Measurements from ENCODE around the gene IGSF9B. TPM values are rescaled to one million over a fixed set of nuclear protein-coding genes. Genes with fewer than 3 reads are reported as not detected.

Gene IGSF9B
- total RNA-seq, 2 experiments from 2014 or later, result 24.3 to 27.4 TPM

- peaks cover 21% of the 10 kb centered on the region for H3K4me1 Mint-ChIP-seq (ENCODE audit: low read depth)
- ATAC-seq (ENCODE audit: poor library complexity) (no peak), DNase-seq (no peak)
- H3K27ac Mint-ChIP-seq, result no peak overlapping the region
- intact Hi-C loops (cut with DNase I, micrococcal nuclease), result no loop called here
- H3K36me3 Mint-ChIP-seq (ENCODE audit: low read depth), result peaks cover 60% of the 10 kb centered on the region
- H3K27ac ChIP-seq (ENCODE audit: low read depth in 1 of 2, low read length in 2 of 2), result no peak overlapping the region
- H3K27me3 Mint-ChIP-seq, result no peaks in the 10 kb centered on the region
- no peak overlapping the region for H3K4me3 Mint-ChIP-seq
- peaks cover 17% of the 10 kb centered on the region for H3K4me1 ChIP-seq (ENCODE audit: insufficient read depth, low read length)
- POLR2A ChIA-PET, result no interaction called here
- CTCF ChIA-PET, result interaction anchor here (1.0 to 2.0 kb wide), 2 partner anchors 11 to 336 kb away, joined by 3 to 6 read pairs; no protein-coding TSS in a partner anchor
- no peaks in the 10 kb centered on the region for H3K9me3 Mint-ChIP-seq
- peaks cover 25% of the 10 kb centered on the region for H3K36me3 ChIP-seq (ENCODE audit: insufficient read depth, low read length)
- H3K27me3 ChIP-seq (ENCODE audit: control insufficient read depth in 1 of 2, insufficient read depth in 2 of 2, low read length in 2 of 2), result no peaks in the 10 kb centered on the region
- no peak overlapping the region for H3K4me3 ChIP-seq (ENCODE audit: low read length)
- H3K9me3 ChIP-seq (ENCODE audit: control insufficient read depth in 1 of 2, insufficient read depth in 1 of 2, low read length in 2 of 2), result no peaks in the 10 kb centered on the region
- no peak for TF ChIP-seq CTCF (IDR thresholded peaks at IDR 0.05)
These were observed 17.2 kb downstream of the IGSF9B start for GRCh38 chr11:133939558-133939957.

- intact Hi-C loops (cut with DNase I, micrococcal nuclease), result no loop called here
- DNase-seq, result no peak
- peaks cover 3% of the 10 kb centered on the region for H3K4me1 ChIP-seq (ENCODE audit: insufficient read depth, low read length)
- ATAC-seq (ENCODE audit: poor library complexity), result no peak
- H3K4me3 Mint-ChIP-seq, result no peak overlapping the region
- TF ChIP-seq CTCF (IDR thresholded peaks at IDR 0.05), result no peak
- H3K36me3 ChIP-seq (ENCODE audit: insufficient read depth, low read length), result peaks cover 22% of the 10 kb centered on the region
- no peaks in the 10 kb centered on the region for H3K27me3 ChIP-seq (ENCODE audit: control insufficient read depth in 1 of 2, insufficient read depth in 2 of 2, low read length in 2 of 2)
- no peak overlapping the region for H3K27ac Mint-ChIP-seq
- no peaks in the 10 kb centered on the region for H3K9me3 Mint-ChIP-seq
- no peaks in the 10 kb centered on the region for H3K27me3 Mint-ChIP-seq
- no peak overlapping the region for H3K27ac ChIP-seq (ENCODE audit: low read depth in 1 of 2, low read length in 2 of 2)
- peaks cover 12% of the 10 kb centered on the region for H3K4me1 Mint-ChIP-seq (ENCODE audit: low read depth)
- peaks cover 60% of the 10 kb centered on the region for H3K36me3 Mint-ChIP-seq (ENCODE audit: low read depth)
- ChIA-PET POLR2A (no interaction called here), CTCF (interaction anchor here (2.0 kb wide), 1 partner anchor 10 kb away, joined by 6 read pairs; no protein-coding TSS in a partner anchor)
- no peaks in the 10 kb centered on the region for H3K9me3 ChIP-seq (ENCODE audit: control insufficient read depth in 1 of 2, insufficient read depth in 1 of 2, low read length in 2 of 2)
- no peak overlapping the region for H3K4me3 ChIP-seq (ENCODE audit: low read length)
These were observed 18.6 kb downstream of the IGSF9B start for GRCh38 chr11:133938166-133938565.

- no peak for DNase-seq
- intact Hi-C loops (cut with DNase I, micrococcal nuclease), result no loop called here
- H3K27ac Mint-ChIP-seq, result no peak overlapping the region
- no peak for TF ChIP-seq CTCF (IDR thresholded peaks at IDR 0.05)
- peaks cover 7% of the 10 kb centered on the region for H3K4me1 Mint-ChIP-seq (ENCODE audit: low read depth)
- H3K27me3 Mint-ChIP-seq, result no peaks in the 10 kb centered on the region
- ATAC-seq (ENCODE audit: poor library complexity), result no peak
- H3K36me3 Mint-ChIP-seq (ENCODE audit: low read depth), result peaks cover 60% of the 10 kb centered on the region
- H3K9me3 Mint-ChIP-seq, result no peaks in the 10 kb centered on the region
- CTCF ChIA-PET, result interaction anchor here (2.0 kb wide), 1 partner anchor 9 kb away, joined by 6 read pairs; no protein-coding TSS in a partner anchor
- H3K4me3 Mint-ChIP-seq, result no peak overlapping the region
- no peaks in the 10 kb centered on the region for H3K9me3 ChIP-seq (ENCODE audit: control insufficient read depth in 1 of 2, insufficient read depth in 1 of 2, low read length in 2 of 2)
- POLR2A ChIA-PET, result interaction anchor here (1.0 kb wide), 1 partner anchor 18 kb away, joined by 3 read pairs; no protein-coding TSS in a partner anchor
- no peak overlapping the region for H3K27ac ChIP-seq (ENCODE audit: low read depth in 1 of 2, low read length in 2 of 2)
- H3K4me1 ChIP-seq (ENCODE audit: insufficient read depth, low read length), result no peaks in the 10 kb centered on the region
- H3K27me3 ChIP-seq (ENCODE audit: control insufficient read depth in 1 of 2, insufficient read depth in 2 of 2, low read length in 2 of 2), result no peaks in the 10 kb centered on the region
- H3K36me3 ChIP-seq (ENCODE audit: insufficient read depth, low read length), result peaks cover 22% of the 10 kb centered on the region
- no peak overlapping the region for H3K4me3 ChIP-seq (ENCODE audit: low read length)
These were observed 19.3 kb downstream of the IGSF9B start for GRCh38 chr11:133937468-133937867.
